Caco-2 (cell line): ENCODE results near the gene COL4A6. TPM values are rescaled to one million over a fixed set of nuclear protein-coding genes. Genes with fewer than 3 reads are reported as not detected.

Source experiments
- BruUV-seq: library from RNA; stranded (reverse); fragments of 400-500 nt; replicated peaks from 2 replicates; lab custom pipeline; 2021; lab: Mats Ljungman, UMichigan
- CTCF ChIA-PET: fragments of 300-600 bp; sonication (Branson Sonifier 250); formaldehyde crosslinking; loops from one replicate; lab custom pipeline; 2022; ENCODE audit warnings: antibody characterized with exemption; lab: Charles Lee
- POLR2A ChIA-PET: fragments of 300-600 bp; sonication (Branson Sonifier 250); formaldehyde crosslinking; loops from one replicate; lab custom pipeline; 2022; ENCODE audit warnings: antibody characterized with exemption; lab: Charles Lee
- DNase-seq, 2 experiments: peaks; one replicate each; pipeline versions ENCODE4 v3.0.0 to v3.0.0-alpha.2; 2020 to 2022
- H3K27me3 ChIP-seq: replicated peaks from 2 replicates; pipeline ENCODE4 v1.6.0; 2011; ENCODE audit warnings: low read length; ENCODE audit not compliant: control insufficient read depth, insufficient read depth
- H3K36me3 ChIP-seq: 2 replicates; pipeline ENCODE4 v1.5.1; 2011; ENCODE audit warnings: low read length; ENCODE audit not compliant: control insufficient read depth, insufficient read depth
- H3K4me1 ChIP-seq: fragments of 250-450 bp; sonication (Bioruptor Pico); 2 replicates; pipeline ENCODE4 v1.5.1; 2020; ENCODE audit warnings: mild to moderate bottlenecking
- H3K4me3 ChIP-seq: 2 replicates; pipeline ENCODE4 v1.5.1; 2011; ENCODE audit warnings: low read depth, mild to moderate bottlenecking, control low read depth, low read length
- H3K9me3 ChIP-seq: fragments of 250-450 bp; sonication (Bioruptor Pico); 2 replicates; pipeline ENCODE4 v1.5.1; 2020; ENCODE audit warnings: mild to moderate bottlenecking, moderate library complexity
- H3K27ac Mint-ChIP-seq: one replicate; pipeline ENCODE4 v1.8.0; 2022; ENCODE audit warnings: mixed read lengths; ENCODE audit not compliant: unreplicated experiment
- H3K27me3 Mint-ChIP-seq: one replicate; pipeline ENCODE4 v1.8.0; 2022; ENCODE audit warnings: mixed read lengths; ENCODE audit not compliant: insufficient read depth, unreplicated experiment
- H3K36me3 Mint-ChIP-seq: one replicate; pipeline ENCODE4 v1.8.0; 2022; ENCODE audit warnings: mild to moderate bottlenecking, mixed read lengths; ENCODE audit not compliant: insufficient read depth, unreplicated experiment
- H3K4me1 Mint-ChIP-seq: one replicate; pipeline ENCODE4 v1.8.0; 2022; ENCODE audit warnings: low read depth, mixed read lengths; ENCODE audit not compliant: unreplicated experiment
- H3K4me3 Mint-ChIP-seq: one replicate; pipeline ENCODE4 v1.8.0; 2022; ENCODE audit warnings: mild to moderate bottlenecking, moderate library complexity, mixed read lengths; ENCODE audit not compliant: unreplicated experiment
- H3K9me3 Mint-ChIP-seq: one replicate; pipeline ENCODE4 v1.8.0; 2022; ENCODE audit warnings: mixed read lengths; ENCODE audit not compliant: unreplicated experiment
- intact Hi-C: fragments of 100-400 bp; cut with micrococcal nuclease; formaldehyde crosslinking; loops from one replicate; pipeline ENCODE4 v1.10.0; 2022; ENCODE audit not compliant: unreplicated experiment
- total RNA-seq: library from RNA; stranded (reverse); gene quantifications from 2 replicates; pipeline ENCODE4 v1.2.3, GENCODE V29; 2022
- TF ChIP-seq, protein P1 (sequence below), 2 experiments: fragments of 200-600 bp in 1 of 2; IDR thresholded peaks; 1 replicate in 1 of 2; 2 replicates in 1 of 2; pipeline versions ENCODE4 v1.5.1 to v1.8.0; 2011 to 2022; ENCODE audit warnings: antibody characterized with exemption in 1 of 2, control low read depth in 1 of 2, inconsistent platforms in 1 of 2, low read depth in 1 of 2, low read length in 1 of 2, mild to moderate bottlenecking in 1 of 2, moderate library complexity in 1 of 2; ENCODE audit not compliant: insufficient read depth in 1 of 2, severe bottlenecking in 1 of 2, unreplicated experiment in 1 of 2

The COL4A6 gene
- total RNA-seq, 1 experiment from 2014 or later, result 16.0 TPM

GRCh38 chrX:108168961-108169740, 269.1 kb downstream of the COL4A6 start:
- Mint-ChIP-seq H3K4me3 (no peak overlapping the region), H3K36me3 (no peaks in the 10 kb centered on the region), H3K27ac (no peak overlapping the region), H3K9me3 (no peaks in the 10 kb centered on the region), H3K4me1 (no peaks in the 10 kb centered on the region), H3K27me3 (no peaks in the 10 kb centered on the region)
- intact Hi-C loops, result no loop called here
- POLR2A ChIA-PET, result no interaction called here
- TF ChIP-seq, protein P1, sequence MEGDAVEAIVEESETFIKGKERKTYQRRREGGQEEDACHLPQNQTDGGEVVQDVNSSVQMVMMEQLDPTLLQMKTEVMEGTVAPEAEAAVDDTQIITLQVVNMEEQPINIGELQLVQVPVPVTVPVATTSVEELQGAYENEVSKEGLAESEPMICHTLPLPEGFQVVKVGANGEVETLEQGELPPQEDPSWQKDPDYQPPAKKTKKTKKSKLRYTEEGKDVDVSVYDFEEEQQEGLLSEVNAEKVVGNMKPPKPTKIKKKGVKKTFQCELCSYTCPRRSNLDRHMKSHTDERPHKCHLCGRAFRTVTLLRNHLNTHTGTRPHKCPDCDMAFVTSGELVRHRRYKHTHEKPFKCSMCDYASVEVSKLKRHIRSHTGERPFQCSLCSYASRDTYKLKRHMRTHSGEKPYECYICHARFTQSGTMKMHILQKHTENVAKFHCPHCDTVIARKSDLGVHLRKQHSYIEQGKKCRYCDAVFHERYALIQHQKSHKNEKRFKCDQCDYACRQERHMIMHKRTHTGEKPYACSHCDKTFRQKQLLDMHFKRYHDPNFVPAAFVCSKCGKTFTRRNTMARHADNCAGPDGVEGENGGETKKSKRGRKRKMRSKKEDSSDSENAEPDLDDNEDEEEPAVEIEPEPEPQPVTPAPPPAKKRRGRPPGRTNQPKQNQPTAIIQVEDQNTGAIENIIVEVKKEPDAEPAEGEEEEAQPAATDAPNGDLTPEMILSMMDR (IDR thresholded peaks at IDR 0.05; ENCODE audit: insufficient read depth in 1 of 2, low read depth in 1 of 2, low read length in 1 of 2, severe bottlenecking in 1 of 2, unreplicated experiment in 1 of 2), result no peak
- no peak for DNase-seq
- Histone ChIP-seq H3K36me3 (no peaks in the 10 kb centered on the region), H3K4me3 (no peak overlapping the region), H3K27me3 (no peaks in the 10 kb centered on the region), H3K9me3 (no peaks in the 10 kb centered on the region), H3K4me1 (no peaks in the 10 kb centered on the region)
- no TSS peak for BruUV-seq
- CTCF ChIA-PET, result no interaction called here

- Histone ChIP-seq H3K4me3 (no peak overlapping the region), H3K9me3 (no peaks in the 10 kb centered on the region), H3K4me1 (no peaks in the 10 kb centered on the region), H3K36me3 (no peaks in the 10 kb centered on the region), H3K27me3 (no peaks in the 10 kb centered on the region)
- intact Hi-C loops, result no loop called here
- Mint-ChIP-seq H3K36me3 (no peaks in the 10 kb centered on the region), H3K4me3 (no peak overlapping the region), H3K9me3 (no peaks in the 10 kb centered on the region), H3K27me3 (no peaks in the 10 kb centered on the region), H3K27ac (no peak overlapping the region), H3K4me1 (no peaks in the 10 kb centered on the region)
- BruUV-seq, result no TSS peak
- CTCF ChIA-PET, result no interaction called here
- POLR2A ChIA-PET, result no interaction called here
- TF ChIP-seq, protein P1 (IDR thresholded peaks at IDR 0.05; ENCODE audit: insufficient read depth in 1 of 2, low read depth in 1 of 2, low read length in 1 of 2, severe bottlenecking in 1 of 2, unreplicated experiment in 1 of 2), result no peak
- no peak for DNase-seq
Observed at GRCh38 chrX:108167211-108167872, 270.9 kb downstream of the COL4A6 start.

- Histone ChIP-seq H3K9me3 (no peaks in the 10 kb centered on the region), H3K4me3 (no peak overlapping the region), H3K36me3 (no peaks in the 10 kb centered on the region), H3K4me1 (no peaks in the 10 kb centered on the region), H3K27me3 (no peaks in the 10 kb centered on the region)
- H3K36me3 Mint-ChIP-seq, result no peaks in the 10 kb centered on the region
- no peaks in the 10 kb centered on the region for H3K4me1 Mint-ChIP-seq
- TF ChIP-seq, protein P1 (IDR thresholded peaks at IDR 0.05; ENCODE audit: insufficient read depth in 1 of 2, low read depth in 1 of 2, low read length in 1 of 2, severe bottlenecking in 1 of 2, unreplicated experiment in 1 of 2), result peak in 1 of 2 experiments; percentile 25
- no peak overlapping the region for H3K4me3 Mint-ChIP-seq
- BruUV-seq, result no TSS peak
- peak in 1 of 2 experiments; percentile 4 for DNase-seq
- ChIA-PET CTCF (interaction anchor here (0.6 kb wide), 1 partner anchor 356 kb away, joined by 3 read pairs; no protein-coding TSS in a partner anchor), POLR2A (no interaction called here)
- H3K27me3 Mint-ChIP-seq, result no peaks in the 10 kb centered on the region
- no peak overlapping the region for H3K27ac Mint-ChIP-seq
- H3K9me3 Mint-ChIP-seq, result no peaks in the 10 kb centered on the region
- intact Hi-C loops, result no loop called here
Observed at GRCh38 chrX:108165383-108166111, 272.7 kb downstream of the COL4A6 start.
